Mesodermal cell (in vitro differentiated cells): ENCODE results near the gene ARMC7.
A peak's percentile ranks its signal among the peaks of the same experiment; 100 is the strongest.

Experiments used
- H3K27ac ChIP-seq: 2 replicates; pipeline ENCODE4 v1.7.0; 2013; ENCODE audit warnings: mild to moderate bottlenecking, low read depth, low read length, moderate library complexity; ENCODE audit not compliant: severe bottlenecking
- H3K36me3 ChIP-seq: 2 replicates; pipeline ENCODE4 v1.7.1; 2013; ENCODE audit warnings: mild to moderate bottlenecking, low read length, moderate library complexity; ENCODE audit not compliant: control insufficient read depth, insufficient read depth
- H3K4me1 ChIP-seq: one replicate; pipeline ENCODE4 v1.7.1; 2013; ENCODE audit warnings: mild to moderate bottlenecking, low read length; ENCODE audit not compliant: insufficient read depth, control insufficient read depth, poor library complexity, severe bottlenecking
- H3K4me3 ChIP-seq: 2 replicates; pipeline ENCODE4 v1.7.0; 2013; ENCODE audit warnings: low read length, control low read depth, mild to moderate bottlenecking; ENCODE audit not compliant: insufficient read depth, poor library complexity, severe bottlenecking; ENCODE audit errors: extremely low read depth
- H3K9me3 ChIP-seq: 2 replicates; pipeline ENCODE4 v1.7.1; 2013; ENCODE audit warnings: mild to moderate bottlenecking, low read length, moderate library complexity; ENCODE audit not compliant: control insufficient read depth
- WGBS, 2 experiments: methylation state at CpG; one replicate each; pipeline ENCODE4 v1.1.5; 2013; ENCODE audit warnings: missing lambda C conversion rate in 2 of 2; ENCODE audit not compliant: insufficient coverage in 2 of 2; 5-methylcytosine and 5-hydroxymethylcytosine counted together

The ARMC7 gene

GRCh38 chr17:75103601-75104554, 5.9 kb upstream of the ARMC7 start:
- H3K9me3 ChIP-seq = no peaks in the 10 kb centered on the region
- no peaks in the 10 kb centered on the region for H3K4me1 ChIP-seq
- H3K4me3 ChIP-seq = no peak overlapping the region
- peaks cover 19% of the 10 kb centered on the region for H3K36me3 ChIP-seq
- WGBS, 2 experiments = 94 to 97% methylated on average over 10 to 11 of the region's 14 CpGs
- no peak overlapping the region for H3K27ac ChIP-seq

GRCh38 chr17:75105126-75106080, 4.4 kb upstream of the ARMC7 start:
- no peaks in the 10 kb centered on the region for H3K4me1 ChIP-seq
- WGBS, 2 experiments = 53 to 60% methylated on average over 9 to 13 of the region's 20 CpGs
- no peak overlapping the region for H3K27ac ChIP-seq
- H3K4me3 ChIP-seq = no peak overlapping the region
- H3K9me3 ChIP-seq = no peaks in the 10 kb centered on the region
- peaks cover 4% of the 10 kb centered on the region for H3K36me3 ChIP-seq

- Histone ChIP-seq H3K36me3 (peaks cover 10% of the 10 kb centered on the region), H3K27ac (no peak overlapping the region), H3K4me1 (no peaks in the 10 kb centered on the region), H3K9me3 (no peaks in the 10 kb centered on the region), H3K4me3 (no peak overlapping the region)
- WGBS, 2 experiments = 83 to 91% methylated on average over 2 of the region's 2 CpGs
These were observed 1.6 kb upstream of the ARMC7 start for GRCh38 chr17:75108193-75108592.

- WGBS, 2 experiments = 26 to 37% methylated on average over 20 to 21 of the region's 22 CpGs
- H3K36me3 ChIP-seq = peaks cover 10% of the 10 kb centered on the region
- no peak overlapping the region for H3K27ac ChIP-seq
- peak overlapping the region; percentile 63 for H3K4me3 ChIP-seq
- no peaks in the 10 kb centered on the region for H3K4me1 ChIP-seq
- H3K9me3 ChIP-seq = no peaks in the 10 kb centered on the region
These were observed 743 bp upstream of the ARMC7 start for GRCh38 chr17:75109046-75109406.

GRCh38 chr17:75110234-75110937, 617 bp downstream of the ARMC7 start:
- H3K27ac ChIP-seq = no peak overlapping the region
- WGBS, 2 experiments = 20 to 40% methylated on average over 22 to 34 of the region's 40 CpGs
- peaks cover 5% of the 10 kb centered on the region for H3K4me1 ChIP-seq
- peaks cover 19% of the 10 kb centered on the region for H3K36me3 ChIP-seq
- no peaks in the 10 kb centered on the region for H3K9me3 ChIP-seq
- H3K4me3 ChIP-seq = peak overlapping the region; percentile 63

- H3K4me1 ChIP-seq = peaks cover 5% of the 10 kb centered on the region
- peaks cover 27% of the 10 kb centered on the region for H3K36me3 ChIP-seq
- no peak overlapping the region for H3K4me3 ChIP-seq
- no peak overlapping the region for H3K27ac ChIP-seq
- 82 to 94% methylated on average over 6 to 7 of the region's 7 CpGs for WGBS, 2 experiments
- H3K9me3 ChIP-seq = no peaks in the 10 kb centered on the region
These were observed 2.1 kb downstream of the ARMC7 start for GRCh38 chr17:75111777-75112335.

- no peak overlapping the region for H3K4me3 ChIP-seq
- H3K36me3 ChIP-seq = peaks cover 36% of the 10 kb centered on the region
- no peaks in the 10 kb centered on the region for H3K9me3 ChIP-seq
- peaks cover 5% of the 10 kb centered on the region for H3K4me1 ChIP-seq
- WGBS, 2 experiments = 40 to 42% methylated on average over 20 of the region's 22 CpGs
- peak overlapping the region; percentile 53 for H3K27ac ChIP-seq
These were observed 4.2 kb downstream of the ARMC7 start for GRCh38 chr17:75113798-75114551.

- Histone ChIP-seq H3K4me1 (peaks cover 5% of the 10 kb centered on the region), H3K9me3 (no peaks in the 10 kb centered on the region), H3K27ac (no peak overlapping the region), H3K4me3 (no peak overlapping the region), H3K36me3 (peaks cover 36% of the 10 kb centered on the region)
- 95 to 97% methylated on average over 10 to 14 of the region's 19 CpGs for WGBS, 2 experiments
These were observed 5.0 kb downstream of the ARMC7 start for GRCh38 chr17:75114552-75115314.

- Histone ChIP-seq H3K36me3 (peaks cover 36% of the 10 kb centered on the region), H3K4me3 (no peak overlapping the region), H3K9me3 (no peaks in the 10 kb centered on the region), H3K4me1 (peaks cover 5% of the 10 kb centered on the region), H3K27ac (no peak overlapping the region)
These were observed 5.8 kb downstream of the ARMC7 start for GRCh38 chr17:75115555-75115954.
